Upper lobe of left lung (tissue), 4 donors: ENCODE results near the gene PTBP1.
"Not testable (repeated sequence)": the region's sequence is repeated elsewhere in the genome, so short reads cannot be mapped to it uniquely, and the experiment has no call there.

ENCODE experiments used
- CTCF ChIP-seq, 6 experiments: fragments of 450-650 bp in 4 of 6; fragments of 200-600 bp in 2 of 6; sonication (generic) in 2 of 6; IDR thresholded peaks; one replicate each; pipeline ENCODE4 v1.5.1; 2016 to 2019; ENCODE audit warnings: antibody characterized with exemption in 6 of 6
- EP300 ChIP-seq, 4 donors: sonication (generic); formaldehyde crosslinking; IDR thresholded peaks; one replicate each; pipeline ENCODE4 v1.5.1; 2017; ENCODE audit warnings: antibody characterized with exemption in 4 of 4, control low read depth in 2 of 4
- POLR2A ChIP-seq, 4 donors: fragments of 450-650 bp; IDR thresholded peaks; one replicate each; pipeline ENCODE4 v1.5.1; 2016 to 2017; ENCODE audit warnings: antibody characterized with exemption in 4 of 4, mild to moderate bottlenecking in 2 of 4

- not testable (repeated sequence) for TF ChIP-seq POLR2A, CTCF, EP300 (IDR thresholded peaks at IDR 0.05)
Measured at GRCh38 chr19:849195-849594, 51.9 kb downstream of the PTBP1 start.
